AG04449 (cell line): ENCODE measurements around the gene MRPL36.

ENCODE experiments used
- CTCF ChIA-PET: fragments of 350-600 bp; formaldehyde crosslinking; extraction: SDS; loops from one replicate; lab custom pipeline; 2021; ENCODE audit warnings: antibody characterized with exemption; lab: Yijun Ruan, JAX
- POLR2A ChIA-PET: fragments of 400-600, 350-600 bp; formaldehyde crosslinking; extraction: SDS; loops from one replicate; lab custom pipeline; 2020; ENCODE audit warnings: antibody characterized with exemption, inconsistent platforms; lab: Yijun Ruan, JAX
- DNase-seq: peaks from one replicate; pipeline ENCODE4 v3.0.0-alpha.2; 2010; ENCODE audit warnings: low read depth, low spot score
- H3K4me3 ChIP-seq: 2 replicates; pipeline ENCODE4 v1.5.1; 2011; ENCODE audit warnings: low read depth, mild to moderate bottlenecking, control low read depth, low read length
- CTCF ChIP-seq: IDR thresholded peaks from one replicate; pipeline ENCODE4 v1.5.1; 2011; ENCODE audit warnings: mild to moderate bottlenecking, moderate library complexity, low read length, control low read depth, inconsistent platforms; ENCODE audit not compliant: insufficient read depth; ENCODE audit errors: missing control alignments

Gene MRPL36

GRCh38 chr5:1836176-1836890 lies 36.7 kb upstream of the MRPL36 start:
- TF ChIP-seq CTCF = no peak
- H3K4me3 ChIP-seq = no peak overlapping the region
- ChIA-PET POLR2A (no interaction called here), CTCF (no interaction called here)
- no peak for DNase-seq

GRCh38 chr5:1835431-1835830 lies 35.8 kb upstream of the MRPL36 start:
- CTCF ChIA-PET = no interaction called here
- POLR2A ChIA-PET = no interaction called here
- no peak for TF ChIP-seq CTCF

GRCh38 chr5:1834721-1835429 lies 35.2 kb upstream of the MRPL36 start:
- H3K4me3 ChIP-seq = no peak overlapping the region
- TF ChIP-seq CTCF = no peak
- ChIA-PET POLR2A (no interaction called here), CTCF (no interaction called here)
- DNase-seq = no peak

More at GRCh38 chr5:1835431-1835830, 35.8 kb upstream of the MRPL36 start:
- H3K4me3 ChIP-seq = no peak overlapping the region
- no peak for DNase-seq

- no peak overlapping the region for H3K4me3 ChIP-seq
- CTCF ChIA-PET = no interaction called here
- POLR2A ChIA-PET = no interaction called here
- no peak for DNase-seq
- TF ChIP-seq CTCF = no peak
These were observed 34.5 kb upstream of the MRPL36 start for GRCh38 chr5:1834022-1834551.

- no peak for TF ChIP-seq CTCF
- no peak for DNase-seq
- H3K4me3 ChIP-seq = no peak overlapping the region
- CTCF ChIA-PET = no interaction called here
- POLR2A ChIA-PET = no interaction called here
These were observed 33.8 kb upstream of the MRPL36 start for GRCh38 chr5:1833264-1834021.
